DOHH2 (cell line): Measurements from ENCODE around the gene LECT2.

Source experiments
- H3F3A ChIP-seq: fragments of 200-600 bp; sonication (generic), shearing (Covaris generic); 2 replicates; pipeline ENCODE4 v1.6.0; 2016; ENCODE audit warnings: antibody characterized with exemption, mild to moderate bottlenecking; ENCODE audit not compliant: control insufficient read depth, insufficient read depth
- H3K27ac ChIP-seq: fragments of 200-600 bp; sonication (generic); 2 replicates; pipeline ENCODE4 v1.5.1; 2014; ENCODE audit warnings: low read depth, mild to moderate bottlenecking, low read length, moderate library complexity
- H3K27me3 ChIP-seq: fragments of 200-600 bp; sonication (generic); 2 replicates; pipeline ENCODE4 v1.6.1; 2014; ENCODE audit warnings: mild to moderate bottlenecking, low read length, mixed read lengths; ENCODE audit not compliant: control insufficient read depth
- H3K36me3 ChIP-seq: fragments of 200-600 bp; sonication (generic); 2 replicates; pipeline ENCODE4 v1.6.1; 2014; ENCODE audit warnings: mild to moderate bottlenecking, low read length, moderate library complexity, mixed read lengths; ENCODE audit not compliant: control insufficient read depth
- H3K4me1 ChIP-seq: fragments of 200-600 bp; sonication (generic); 2 replicates; pipeline ENCODE4 v1.6.1; 2014; ENCODE audit warnings: mild to moderate bottlenecking, low read length, mixed read lengths; ENCODE audit not compliant: control insufficient read depth
- H3K4me2 ChIP-seq: fragments of 200-600 bp; sonication (generic); 2 replicates; pipeline ENCODE4 v1.6.0; 2014; ENCODE audit warnings: mild to moderate bottlenecking, low read length, moderate library complexity
- H3K4me3 ChIP-seq: fragments of 200-600 bp; sonication (generic); 2 replicates; pipeline ENCODE4 v1.5.1; 2014; ENCODE audit warnings: mild to moderate bottlenecking, low read length, mixed read lengths
- H3K79me2 ChIP-seq: fragments of 200-600 bp; sonication (generic); 2 replicates; pipeline ENCODE4 v1.6.1; 2014; ENCODE audit warnings: mild to moderate bottlenecking, low read length, mixed read lengths; ENCODE audit not compliant: control insufficient read depth
- H3K9me2 ChIP-seq: fragments of 200-600 bp; sonication (generic); replicated peaks from 2 replicates; pipeline ENCODE4 v1.6.1; 2014; ENCODE audit warnings: mild to moderate bottlenecking, low read length, mixed read lengths; ENCODE audit not compliant: control insufficient read depth
- H3K9me3 ChIP-seq: fragments of 200-600 bp; sonication (generic); 2 replicates; pipeline ENCODE4 v1.6.1; 2014; ENCODE audit warnings: antibody characterized with exemption, low read length, mixed read lengths; ENCODE audit not compliant: control insufficient read depth, insufficient read depth
- H4K20me1 ChIP-seq: fragments of 200-600 bp; sonication (generic); 2 replicates; pipeline ENCODE4 v1.6.0; 2014; ENCODE audit warnings: low read depth, mild to moderate bottlenecking, antibody characterized with exemption, low read length, moderate library complexity; ENCODE audit not compliant: control insufficient read depth, insufficient read depth
- CTCF ChIP-seq: fragments of 200-600 bp; sonication (generic); IDR thresholded peaks from one replicate; pipeline ENCODE4 v1.5.1; 2014; ENCODE audit warnings: antibody characterized with exemption, mild to moderate bottlenecking, low read depth, low read length; ENCODE audit not compliant: poor library complexity, severe bottlenecking
- EZH2phosphoT487 ChIP-seq: fragments of 200-600 bp; sonication (generic); IDR thresholded peaks from 2 replicates; pipeline ENCODE4 v1.6.1; 2017; ENCODE audit warnings: borderline replicate concordance, mild to moderate bottlenecking, antibody characterized with exemption, low read length, moderate library complexity, mixed read lengths

LECT2 gene

GRCh38 chr5:135954899-135955298, at the start of gene LECT2:
LECT2 (minus strand) TSS chr5:135954983; CDS start chr5:135954833, 150 bp downstream.
- Histone ChIP-seq H3K4me1 (peaks cover 5% of the 10 kb centered on the region), H3K27me3 (peaks cover 18% of the 10 kb centered on the region; the same call in 1 of the 2 replicates), H4K20me1 (no peaks in the 10 kb centered on the region), H3K4me2 (0 out of 2 replicates have a peak within 1 kb of the TSS, but pooled peaks have one; percentile 23), H3K36me3 (no peaks in the 10 kb centered on the region), H3K79me2 (no peaks in the 10 kb centered on the region), H3K27ac (no peak within 1 kb of the TSS), H3K9me3 (peaks cover 3% of the 10 kb centered on the region; the same call in 1 of the 2 replicates), H3K4me3 (no peak within 1 kb of the TSS), H3F3A (no peaks in the 10 kb centered on the region), H3K9me2 (no peaks in the 10 kb centered on the region)
- no peak for TF ChIP-seq CTCF
- no peak for TF ChIP-seq EZH2phosphoT487

- no peak overlapping the region for H3K4me3 ChIP-seq
- H3K9me2 ChIP-seq: no peaks in the 10 kb centered on the region
- H3K79me2 ChIP-seq: no peaks in the 10 kb centered on the region
- 0 out of 2 replicates have a peak, but pooled peaks cover 2% of the 10 kb centered on the region for H3K4me1 ChIP-seq
- H3K9me3 ChIP-seq: no peaks in the 10 kb centered on the region
- H3K27ac ChIP-seq: no peak overlapping the region
- no peaks in the 10 kb centered on the region for H3K27me3 ChIP-seq
- TF ChIP-seq CTCF: no peak
- no peak for TF ChIP-seq EZH2phosphoT487
- no peaks in the 10 kb centered on the region for H4K20me1 ChIP-seq
- H3F3A ChIP-seq: no peaks in the 10 kb centered on the region
- no peak overlapping the region for H3K4me2 ChIP-seq
- H3K36me3 ChIP-seq: no peaks in the 10 kb centered on the region
Measured at GRCh38 chr5:136004436-136004835, 49.7 kb upstream of the LECT2 start.

GRCh38 chr5:136001466-136001981, 46.7 kb upstream of the LECT2 start:
- TF ChIP-seq EZH2phosphoT487 (no peak), CTCF (no peak)
- no peaks in the 10 kb centered on the region for H3F3A ChIP-seq
- H3K79me2 ChIP-seq: no peaks in the 10 kb centered on the region
- no peaks in the 10 kb centered on the region for H3K4me1 ChIP-seq
- H3K27ac ChIP-seq: no peak overlapping the region
- no peak overlapping the region for H3K4me3 ChIP-seq
- H3K9me3 ChIP-seq: no peaks in the 10 kb centered on the region
- no peaks in the 10 kb centered on the region for H4K20me1 ChIP-seq
- H3K36me3 ChIP-seq: no peaks in the 10 kb centered on the region
- no peak overlapping the region for H3K4me2 ChIP-seq
- peaks cover 3% of the 10 kb centered on the region; the same call in 1 of the 2 replicates for H3K27me3 ChIP-seq
- H3K9me2 ChIP-seq: no peaks in the 10 kb centered on the region
